ENCODE data around the gene MAX. TPM values are rescaled to one million over a fixed set of nuclear protein-coding genes. Genes with fewer than 3 reads are reported as not detected.

The MAX gene
- total RNA-seq, 6 experiments from 2014 or later = 15.7 to 38.0 (median 31.7) TPM

GRCh38 chr14:65070471-65070976 is 31.8 kb downstream of the MAX start:
- ATAC-seq = peak in 1 of 4 donors; percentile 31
- no peak overlapping the region for H3K27ac ChIP-seq
- no peaks in the 10 kb centered on the region for H3K27me3 ChIP-seq
- H3K4me3 ChIP-seq = no peak overlapping the region
- 70% methylated on average over 2 of the region's 12 CpGs for WGBS (ENCODE audit: insufficient coverage, low coverage, low lambda C conversion rate, missing lambda C conversion rate)
- H3K9me3 ChIP-seq = no peaks in the 10 kb centered on the region
- no peak for TF ChIP-seq CTCF (IDR thresholded peaks at IDR 0.05)
- TF ChIP-seq POLR2A (IDR thresholded peaks at IDR 0.05) = no peak
- DNase-seq = no peak
- no peaks in the 10 kb centered on the region for H3K4me1 ChIP-seq
- intact Hi-C loops (cut with DNase I) = no loop called here
- H3K36me3 ChIP-seq = peaks cover 0 to 5% (median 0%) of the 10 kb centered on the region in 4 donors

DNA sequence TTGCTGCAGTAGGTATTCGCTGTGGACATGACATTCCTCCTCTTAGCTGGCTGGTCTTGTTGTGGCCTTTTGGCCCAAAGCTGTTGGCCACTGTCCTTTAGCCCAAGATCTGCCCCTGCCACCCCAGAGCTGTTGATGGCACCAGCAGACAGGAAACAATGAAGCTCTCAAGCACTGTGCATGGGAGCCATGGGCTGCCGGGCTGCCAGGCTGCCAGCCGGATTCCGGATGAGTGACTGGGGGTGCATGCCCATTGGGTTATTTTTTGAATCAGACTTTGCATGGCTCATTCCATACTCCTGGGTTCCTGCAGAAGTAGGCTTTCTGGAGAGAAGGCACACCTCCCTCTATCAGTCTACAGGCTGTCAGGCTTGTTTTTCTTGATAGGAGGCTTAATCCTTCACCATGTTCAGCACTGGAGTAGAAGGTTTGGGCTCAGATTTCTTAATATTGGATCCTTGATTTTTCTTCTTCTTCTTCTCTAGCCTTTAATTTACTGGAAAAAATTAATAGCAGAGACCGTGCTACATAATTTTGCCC is 32.4 kb downstream of the MAX start:
- no peak for ATAC-seq
- H3K36me3 ChIP-seq = peaks cover 0 to 6% (median 0%) of the 10 kb centered on the region in 4 donors
- no peaks in the 10 kb centered on the region for H3K4me1 ChIP-seq

DNA sequence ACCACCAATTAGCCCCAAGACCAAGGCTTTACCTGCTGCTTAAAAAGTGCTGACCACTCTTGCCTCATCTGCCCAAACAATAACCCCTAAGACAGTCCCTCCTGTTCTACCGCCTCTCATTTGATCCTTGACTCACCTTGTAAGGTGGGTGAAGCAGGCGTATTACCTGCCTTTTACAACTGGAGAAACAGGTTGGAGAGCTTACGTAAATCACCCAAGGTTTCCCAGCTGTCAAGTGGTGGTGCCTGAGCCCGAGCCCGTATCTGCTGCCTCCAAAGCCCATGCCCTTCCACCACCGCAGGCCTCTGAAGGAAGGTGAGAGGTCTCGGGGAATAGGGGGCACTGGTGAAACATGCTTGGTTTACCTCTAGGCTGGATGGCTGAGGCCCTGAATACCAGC is 36.6 kb downstream of the MAX start:
- ATAC-seq (no peak), DNase-seq (no peak)
- H3K4me3 ChIP-seq = no peak overlapping the region
- H3K36me3 ChIP-seq = peaks cover 0 to 18% (median 7%) of the 10 kb centered on the region in 4 donors
- intact Hi-C loops (cut with DNase I) = no loop called here
- no peaks in the 10 kb centered on the region for H3K9me3 ChIP-seq
- H3K27ac ChIP-seq = no peak overlapping the region
- H3K4me1 ChIP-seq = no peaks in the 10 kb centered on the region
- H3K27me3 ChIP-seq = no peaks in the 10 kb centered on the region
- TF ChIP-seq CTCF (IDR thresholded peaks at IDR 0.05) = no peak
- no peak for TF ChIP-seq POLR2A (IDR thresholded peaks at IDR 0.05)
- WGBS (ENCODE audit: insufficient coverage, low coverage, low lambda C conversion rate, missing lambda C conversion rate) = 95% methylated on average over 4 of the region's 7 CpGs

More for the DNA sequence above, 32.4 kb downstream of the MAX start:
- no peak for DNase-seq
- TF ChIP-seq CTCF (IDR thresholded peaks at IDR 0.05) (no peak), POLR2A (IDR thresholded peaks at IDR 0.05) (no peak)
- H3K4me3 ChIP-seq = no peak overlapping the region
- intact Hi-C loops (cut with DNase I) = no loop called here
- no peak overlapping the region for H3K27ac ChIP-seq
- no peaks in the 10 kb centered on the region for H3K27me3 ChIP-seq
- WGBS (ENCODE audit: insufficient coverage, low coverage, low lambda C conversion rate, missing lambda C conversion rate) = no CpG with 5 or more reads among the region's 5 CpGs
- H3K9me3 ChIP-seq = no peaks in the 10 kb centered on the region

DNA sequence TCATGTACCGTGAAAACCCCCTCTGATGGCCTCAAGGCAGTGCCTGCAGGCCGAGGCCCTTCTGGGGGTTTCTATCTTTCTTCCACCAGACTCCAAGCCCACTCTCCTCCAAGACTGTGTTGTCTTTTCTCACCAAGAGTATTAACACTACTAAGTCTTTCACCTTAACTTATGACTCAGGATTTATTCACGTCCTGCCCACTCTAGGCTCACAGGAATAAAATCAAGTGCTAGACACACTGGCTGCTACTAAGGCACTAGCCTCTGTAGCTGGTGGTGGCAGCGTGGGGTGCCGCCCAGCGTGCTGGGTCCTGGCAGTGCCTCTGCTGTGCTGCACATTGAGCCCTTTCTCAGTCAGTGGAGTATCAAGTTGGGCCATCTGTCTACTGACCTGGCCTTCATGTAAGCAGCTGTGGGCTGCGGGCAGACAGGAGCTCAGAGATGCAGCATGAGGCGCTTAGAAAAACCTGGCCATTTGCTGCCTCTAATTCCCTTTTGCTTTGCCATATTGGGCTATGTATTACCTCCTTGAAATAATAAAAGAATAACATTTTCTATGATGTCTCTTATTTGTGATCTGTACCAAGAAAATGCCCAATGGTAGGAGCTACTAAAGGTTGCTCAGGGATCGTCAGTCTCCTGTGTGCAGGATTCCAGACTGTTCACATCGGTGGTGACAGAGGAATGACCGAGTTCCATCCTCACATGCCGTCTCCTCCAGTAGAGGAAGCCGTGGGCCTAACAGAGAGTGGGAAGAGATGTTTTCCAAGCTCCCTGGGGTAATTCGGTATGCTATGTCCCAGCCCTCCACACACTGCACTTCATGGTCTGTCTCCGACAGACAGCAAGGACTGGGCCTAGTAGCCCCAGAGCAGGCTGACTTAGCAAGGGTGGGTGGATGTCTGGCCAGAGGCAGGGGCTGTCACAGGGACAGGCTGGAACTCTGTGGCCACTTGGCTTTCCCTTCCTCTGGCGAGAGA is 39.9 kb downstream of the MAX start:
- DNase-seq (no peak), ATAC-seq (peak in 2 of 4 donors; percentile 23 to 31)
- H3K36me3 ChIP-seq = peaks cover 0 to 22% (median 7%) of the 10 kb centered on the region in 4 donors
- no peak for TF ChIP-seq CTCF (IDR thresholded peaks at IDR 0.05)
- TF ChIP-seq POLR2A (IDR thresholded peaks at IDR 0.05) = no peak
- no peak overlapping the region for H3K27ac ChIP-seq
- no peak overlapping the region for H3K4me3 ChIP-seq
- H3K9me3 ChIP-seq = no peaks in the 10 kb centered on the region
- 94% methylated on average over 9 of the region's 16 CpGs for WGBS (ENCODE audit: insufficient coverage, low coverage, low lambda C conversion rate, missing lambda C conversion rate)
- no peaks in the 10 kb centered on the region for H3K27me3 ChIP-seq
- intact Hi-C loops (cut with DNase I) = no loop called here
- no peaks in the 10 kb centered on the region for H3K4me1 ChIP-seq

All from right lobe of liver (tissue), 6 donors.